Panc1 (cell line): ENCODE results near the gene HTR3E. TPM values are rescaled to one million over a fixed set of nuclear protein-coding genes. Genes with fewer than 3 reads are reported as not detected.

ENCODE experiments used
- ATAC-seq: fragments of 200-7000 bp; cut with Tn5 transposase; 2 replicates; pipeline ENCODE4 v1.9.1; 2020; ENCODE audit warnings: mild to moderate bottlenecking, moderate library complexity
- BruUV-seq: library from RNA; stranded (reverse); fragments of 400-500 nt; replicated peaks from 2 replicates; lab custom pipeline; 2021; lab: Mats Ljungman, UMichigan
- CTCF ChIA-PET: fragments of 300-600 bp; sonication (Branson Sonifier 250); formaldehyde crosslinking; loops from one replicate; lab custom pipeline; 2022; ENCODE audit warnings: antibody characterized with exemption; lab: Charles Lee
- POLR2A ChIA-PET: fragments of 300-600 bp; sonication (Branson Sonifier 250); formaldehyde crosslinking; loops from one replicate; lab custom pipeline; 2022; ENCODE audit warnings: antibody characterized with exemption; lab: Charles Lee
- DNase-seq: peaks from one replicate; pipeline ENCODE4 v3.0.0-alpha.2; 2010; ENCODE audit warnings: low read depth, low spot score
- H3K27ac ChIP-seq: 2 replicates; pipeline ENCODE4 v1.5.1; 2011; ENCODE audit warnings: mild to moderate bottlenecking, low read length, inconsistent platforms
- H3K27me3 ChIP-seq: fragments of 200-500 bp; sonication (Bioruptor generic); 2 replicates; pipeline ENCODE4 v1.6.0; 2014; ENCODE audit warnings: low read length, inconsistent platforms; ENCODE audit not compliant: control insufficient read depth, insufficient read depth
- H3K36me3 ChIP-seq: fragments of 200-500 bp; sonication (Bioruptor generic); 2 replicates; pipeline ENCODE4 v1.5.1; 2014; ENCODE audit warnings: inconsistent platforms, mild to moderate bottlenecking, low read length, moderate library complexity; ENCODE audit not compliant: control insufficient read depth, insufficient read depth
- H3K4me1 ChIP-seq: 2 replicates; pipeline ENCODE4 v1.5.1; 2011; ENCODE audit warnings: inconsistent platforms, mild to moderate bottlenecking, low read length, moderate library complexity; ENCODE audit not compliant: control insufficient read depth, insufficient read depth
- H3K4me3 ChIP-seq, 2 experiments: 2 replicates each; pipeline ENCODE4 v1.5.1; 2011 to 2012; ENCODE audit warnings: low read depth in 2 of 2, low read length in 2 of 2, mild to moderate bottlenecking in 2 of 2, inconsistent platforms in 1 of 2, moderate library complexity in 1 of 2
- H3K9me3 ChIP-seq: fragments of 200-500 bp; sonication (Bioruptor generic); 2 replicates; pipeline ENCODE4 v1.5.1; 2014; ENCODE audit warnings: low read depth, mild to moderate bottlenecking, inconsistent platforms, low read length, moderate library complexity; ENCODE audit not compliant: control insufficient read depth, insufficient read depth
- POLR2AphosphoS5 ChIP-seq: IDR thresholded peaks from 2 replicates; pipeline ENCODE4 v1.6.1; 2012; ENCODE audit warnings: mild to moderate bottlenecking, low read depth, low read length, moderate library complexity
- SIN3A ChIP-seq: IDR thresholded peaks from 2 replicates; pipeline ENCODE4 v1.6.1; 2012; ENCODE audit warnings: low read depth, mild to moderate bottlenecking, low read length, moderate library complexity, borderline replicate concordance; ENCODE audit not compliant: insufficient read depth
- TCF7L2 ChIP-seq: IDR thresholded peaks from 2 replicates; pipeline ENCODE4 v1.6.1; 2011; ENCODE audit warnings: mild to moderate bottlenecking, low read depth, low read length, inconsistent platforms
- in situ Hi-C: cut with HindIII; loops from 2 replicates; pipeline ENCODE4 v1.10.0; 2016; ENCODE audit warnings: low sequenced_read_pairs, low pct_unique_long_range_greater_than_20kb
- intact Hi-C: fragments of 100-400 bp; cut with micrococcal nuclease; formaldehyde crosslinking; loops from one replicate; pipeline ENCODE4 v1.10.0; 2022; ENCODE audit not compliant: unreplicated experiment
- total RNA-seq: library from RNA; stranded (reverse); gene quantifications from one replicate; pipeline ENCODE4 v1.2.1, GENCODE V29; 2021; ENCODE audit not compliant: unreplicated experiment
- TF ChIP-seq, protein P1 (sequence below): fragments of 450-650 bp; IDR thresholded peaks from 2 replicates; pipeline ENCODE4 v1.5.1; 2017; ENCODE audit warnings: mild to moderate bottlenecking
- TF ChIP-seq, protein P2 (sequence below), 2 experiments: IDR thresholded peaks; 2 replicates each; pipeline ENCODE4 v1.6.1; 2011 to 2012; ENCODE audit warnings: low read depth in 2 of 2, control low read depth in 1 of 2, low read length in 1 of 2, mild to moderate bottlenecking in 1 of 2, moderate library complexity in 1 of 2; ENCODE audit not compliant: insufficient read depth in 1 of 2

Gene HTR3E
- total RNA-seq, 1 experiment from 2014 or later, result not detected

DNA sequence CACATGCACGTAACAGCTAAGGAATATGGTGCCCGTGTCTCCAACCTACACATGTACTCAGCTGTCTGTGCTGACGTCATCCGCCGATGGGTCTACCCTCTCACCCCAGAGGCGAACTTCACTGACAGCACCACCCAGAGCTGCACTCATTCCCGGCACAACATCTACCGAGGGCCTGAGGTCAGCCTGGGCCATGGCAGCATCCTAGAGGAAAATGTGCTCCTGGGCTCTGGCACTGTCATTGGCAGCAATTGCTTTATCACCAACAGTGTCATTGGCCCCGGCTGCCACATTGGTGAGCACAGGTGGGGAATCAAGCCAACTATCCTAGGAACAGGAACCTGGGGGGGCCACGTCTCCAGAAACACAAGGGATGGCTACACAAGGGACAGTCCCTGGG, 43.6 kb downstream of the HTR3E start:
- no peak for ATAC-seq
- DNase-seq, result no peak
- Histone ChIP-seq H3K36me3 (peaks cover 25% of the 10 kb centered on the region), H3K27me3 (no peaks in the 10 kb centered on the region), H3K9me3 (no peaks in the 10 kb centered on the region), H3K4me3 (no peak overlapping the region), H3K4me1 (peaks cover 12% of the 10 kb centered on the region), H3K27ac (no peak overlapping the region)
- ChIA-PET POLR2A (no interaction called here), CTCF (no interaction called here)
- no peak for TF ChIP-seq TCF7L2
- TF ChIP-seq SIN3A, result no peak
- TF ChIP-seq, protein P1, sequence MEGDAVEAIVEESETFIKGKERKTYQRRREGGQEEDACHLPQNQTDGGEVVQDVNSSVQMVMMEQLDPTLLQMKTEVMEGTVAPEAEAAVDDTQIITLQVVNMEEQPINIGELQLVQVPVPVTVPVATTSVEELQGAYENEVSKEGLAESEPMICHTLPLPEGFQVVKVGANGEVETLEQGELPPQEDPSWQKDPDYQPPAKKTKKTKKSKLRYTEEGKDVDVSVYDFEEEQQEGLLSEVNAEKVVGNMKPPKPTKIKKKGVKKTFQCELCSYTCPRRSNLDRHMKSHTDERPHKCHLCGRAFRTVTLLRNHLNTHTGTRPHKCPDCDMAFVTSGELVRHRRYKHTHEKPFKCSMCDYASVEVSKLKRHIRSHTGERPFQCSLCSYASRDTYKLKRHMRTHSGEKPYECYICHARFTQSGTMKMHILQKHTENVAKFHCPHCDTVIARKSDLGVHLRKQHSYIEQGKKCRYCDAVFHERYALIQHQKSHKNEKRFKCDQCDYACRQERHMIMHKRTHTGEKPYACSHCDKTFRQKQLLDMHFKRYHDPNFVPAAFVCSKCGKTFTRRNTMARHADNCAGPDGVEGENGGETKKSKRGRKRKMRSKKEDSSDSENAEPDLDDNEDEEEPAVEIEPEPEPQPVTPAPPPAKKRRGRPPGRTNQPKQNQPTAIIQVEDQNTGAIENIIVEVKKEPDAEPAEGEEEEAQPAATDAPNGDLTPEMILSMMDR, result no peak
- TF ChIP-seq, protein P2, sequence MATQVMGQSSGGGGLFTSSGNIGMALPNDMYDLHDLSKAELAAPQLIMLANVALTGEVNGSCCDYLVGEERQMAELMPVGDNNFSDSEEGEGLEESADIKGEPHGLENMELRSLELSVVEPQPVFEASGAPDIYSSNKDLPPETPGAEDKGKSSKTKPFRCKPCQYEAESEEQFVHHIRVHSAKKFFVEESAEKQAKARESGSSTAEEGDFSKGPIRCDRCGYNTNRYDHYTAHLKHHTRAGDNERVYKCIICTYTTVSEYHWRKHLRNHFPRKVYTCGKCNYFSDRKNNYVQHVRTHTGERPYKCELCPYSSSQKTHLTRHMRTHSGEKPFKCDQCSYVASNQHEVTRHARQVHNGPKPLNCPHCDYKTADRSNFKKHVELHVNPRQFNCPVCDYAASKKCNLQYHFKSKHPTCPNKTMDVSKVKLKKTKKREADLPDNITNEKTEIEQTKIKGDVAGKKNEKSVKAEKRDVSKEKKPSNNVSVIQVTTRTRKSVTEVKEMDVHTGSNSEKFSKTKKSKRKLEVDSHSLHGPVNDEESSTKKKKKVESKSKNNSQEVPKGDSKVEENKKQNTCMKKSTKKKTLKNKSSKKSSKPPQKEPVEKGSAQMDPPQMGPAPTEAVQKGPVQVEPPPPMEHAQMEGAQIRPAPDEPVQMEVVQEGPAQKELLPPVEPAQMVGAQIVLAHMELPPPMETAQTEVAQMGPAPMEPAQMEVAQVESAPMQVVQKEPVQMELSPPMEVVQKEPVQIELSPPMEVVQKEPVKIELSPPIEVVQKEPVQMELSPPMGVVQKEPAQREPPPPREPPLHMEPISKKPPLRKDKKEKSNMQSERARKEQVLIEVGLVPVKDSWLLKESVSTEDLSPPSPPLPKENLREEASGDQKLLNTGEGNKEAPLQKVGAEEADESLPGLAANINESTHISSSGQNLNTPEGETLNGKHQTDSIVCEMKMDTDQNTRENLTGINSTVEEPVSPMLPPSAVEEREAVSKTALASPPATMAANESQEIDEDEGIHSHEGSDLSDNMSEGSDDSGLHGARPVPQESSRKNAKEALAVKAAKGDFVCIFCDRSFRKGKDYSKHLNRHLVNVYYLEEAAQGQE (IDR thresholded peaks at IDR 0.05; ENCODE audit: insufficient read depth in 1 of 2, low read depth in 2 of 2, low read length in 1 of 2), result no peak
- TF ChIP-seq POLR2AphosphoS5, result no peak
- in situ Hi-C loops, result no loop called here
- no TSS peak for BruUV-seq
- intact Hi-C loops, result loop anchor here (10.0 kb wide), 1 partner anchor 144 kb away; no protein-coding TSS in a partner anchor

DNA sequence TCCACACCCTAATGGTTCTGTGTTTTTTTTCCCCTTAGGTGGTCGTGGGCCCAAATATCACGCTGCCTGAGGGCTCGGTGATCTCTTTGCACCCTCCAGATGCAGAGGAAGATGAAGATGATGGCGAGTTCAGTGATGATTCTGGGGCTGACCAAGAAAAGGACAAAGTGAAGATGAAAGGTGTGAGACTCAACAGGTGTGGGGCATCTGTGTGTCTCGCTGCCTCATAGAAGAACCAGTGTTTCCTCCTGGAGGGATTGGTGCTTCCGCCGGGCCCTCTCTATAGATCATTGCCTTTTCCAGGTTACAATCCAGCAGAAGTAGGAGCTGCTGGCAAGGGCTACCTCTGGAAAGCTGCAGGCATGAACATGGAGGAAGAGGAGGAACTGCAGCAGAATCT, 45.3 kb downstream of the HTR3E start:
- no TSS peak for BruUV-seq
- TF ChIP-seq POLR2AphosphoS5 (no peak), SIN3A (no peak), TCF7L2 (no peak)
- TF ChIP-seq, protein P1, result no peak
- TF ChIP-seq, protein P2 (IDR thresholded peaks at IDR 0.05; ENCODE audit: insufficient read depth in 1 of 2, low read depth in 2 of 2, low read length in 1 of 2), result no peak
- H3K27ac ChIP-seq, result no peak overlapping the region
- peaks cover 1% of the 10 kb centered on the region for H3K4me1 ChIP-seq
- ChIA-PET POLR2A (no interaction called here), CTCF (no interaction called here)
- in situ Hi-C loops, result no loop called here
- H3K9me3 ChIP-seq, result no peaks in the 10 kb centered on the region
- DNase-seq (no peak), ATAC-seq (no peak)
- no peak overlapping the region for H3K4me3 ChIP-seq
- H3K27me3 ChIP-seq, result no peaks in the 10 kb centered on the region
- H3K36me3 ChIP-seq, result peaks cover 21% of the 10 kb centered on the region
- intact Hi-C loops, result loop anchor here (10.0 kb wide), 1 partner anchor 143 kb away; no protein-coding TSS in a partner anchor
